GM23338 (cell line): Measurements from ENCODE around the gene BTRC. TPM values are rescaled to one million over a fixed set of nuclear protein-coding genes. Genes with fewer than 3 reads are reported as not detected.

Source experiments
- ATAC-seq: fragments of 200-7000 bp; cut with Tn5 transposase; 3 replicates; pipeline ENCODE4 v1.9.1; 2020
- DNase-seq: peaks from one replicate; pipeline ENCODE4 v3.0.0-alpha.2; 2015; ENCODE audit warnings: low spot score
- H2AFZ ChIP-seq: fragments of 200-600 bp; sonication (generic); 2 replicates; pipeline ENCODE4 v1.8.0; 2016; ENCODE audit warnings: antibody characterized with exemption, mild to moderate bottlenecking, moderate library complexity
- H3F3A ChIP-seq: fragments of 200-600 bp; sonication (generic); replicated peaks from 2 replicates; pipeline ENCODE4 v1.8.0; 2017; ENCODE audit warnings: antibody characterized with exemption, mixed run types, low read depth
- H3K27ac ChIP-seq: fragments of 200-600 bp; sonication (generic); 2 replicates; pipeline ENCODE4 v1.6.1; 2016; ENCODE audit warnings: low read depth
- H3K27me3 ChIP-seq: fragments of 200-600 bp; sonication (generic); 2 replicates; pipeline ENCODE4 v1.8.0; 2016; ENCODE audit warnings: mild to moderate bottlenecking, mixed run types, moderate library complexity; ENCODE audit not compliant: insufficient read depth
- H3K36me3 ChIP-seq: fragments of 200-600 bp; sonication (generic); 2 replicates; pipeline ENCODE4 v1.8.0; 2016; ENCODE audit warnings: mild to moderate bottlenecking; ENCODE audit not compliant: insufficient read depth
- H3K4me1 ChIP-seq: fragments of 200-600 bp; sonication (generic); 2 replicates; pipeline ENCODE4 v1.8.0; 2016; ENCODE audit warnings: mild to moderate bottlenecking, moderate library complexity; ENCODE audit not compliant: insufficient read depth
- H3K4me2 ChIP-seq: fragments of 200-600 bp; sonication (generic); 2 replicates; pipeline ENCODE4 v1.7.1; 2017; ENCODE audit warnings: mixed run types
- H3K4me3 ChIP-seq: fragments of 200-600 bp; sonication (generic); 2 replicates; pipeline ENCODE4 v1.6.1; 2016; ENCODE audit warnings: mixed run types
- H3K79me2 ChIP-seq: fragments of 200-600 bp; sonication (generic); replicated peaks from 2 replicates; pipeline ENCODE4 v1.8.0; 2017; ENCODE audit warnings: mild to moderate bottlenecking; ENCODE audit not compliant: insufficient read depth
- H3K9me2 ChIP-seq: fragments of 200-600 bp; sonication (generic); 2 replicates; pipeline ENCODE4 v1.8.0; 2017; ENCODE audit not compliant: insufficient read depth
- H4K20me1 ChIP-seq: fragments of 200-600 bp; sonication (generic); replicated peaks from 2 replicates; pipeline ENCODE4 v1.8.0; 2017; ENCODE audit warnings: mild to moderate bottlenecking; ENCODE audit not compliant: insufficient read depth
- H3K27ac Mint-ChIP-seq: 2 replicates; pipeline ENCODE4 v1.8.0; 2020; ENCODE audit warnings: inconsistent platforms, mild to moderate bottlenecking, moderate library complexity, mixed read lengths
- H3K27me3 Mint-ChIP-seq: 3 replicates; pipeline ENCODE4 v1.8.0; 2022; ENCODE audit warnings: low read depth, mild to moderate bottlenecking, moderate library complexity, mixed read lengths, inconsistent platforms; ENCODE audit not compliant: insufficient read depth, poor library complexity
- H3K36me3 Mint-ChIP-seq: 3 replicates; pipeline ENCODE4 v1.8.0; 2021; ENCODE audit warnings: low read depth, mild to moderate bottlenecking, inconsistent platforms, moderate library complexity, mixed read lengths
- H3K4me1 Mint-ChIP-seq: 3 replicates; pipeline ENCODE4 v1.8.0; 2020; ENCODE audit warnings: mild to moderate bottlenecking, inconsistent platforms, mixed read lengths
- H3K4me3 Mint-ChIP-seq: 3 replicates; pipeline ENCODE4 v1.8.0; 2021; ENCODE audit warnings: moderate library complexity, mild to moderate bottlenecking, inconsistent platforms, mixed read lengths
- H3K9me3 Mint-ChIP-seq: 3 replicates; pipeline ENCODE4 v1.8.0; 2020; ENCODE audit warnings: moderate library complexity, mild to moderate bottlenecking, inconsistent platforms, mixed read lengths
- NANOG ChIP-seq: IDR thresholded peaks from 2 replicates; pipeline ENCODE4 v1.6.1; 2016; ENCODE audit warnings: antibody characterized with exemption, borderline replicate concordance
- STAT1 ChIP-seq: IDR thresholded peaks from one replicate; pipeline ENCODE4 v1.6.1; 2016; ENCODE audit warnings: antibody characterized with exemption; ENCODE audit not compliant: unreplicated experiment
- polyA plus RNA-seq: library from polyadenylated mRNA; unstranded; fragments of >200 nt; fragmentation: Nextera tagmentation; extraction: Ambion mirVana; gene quantifications from 2 replicates; pipeline ENCODE4 v1.2.1, GENCODE V29; 2016
- total RNA-seq: library from RNA; depleted of rRNA; stranded (reverse); fragments of >200 nt; shearing (Covaris generic); gene quantifications from 2 replicates; pipeline ENCODE4 v1.2.3, GENCODE V29; 2014
- TF ChIP-seq, protein P1 (sequence below): IDR thresholded peaks from one replicate; pipeline ENCODE4 v1.6.1; 2018; ENCODE audit warnings: antibody characterized with exemption; ENCODE audit not compliant: unreplicated experiment
- TF ChIP-seq, protein P2 (sequence below), 2 experiments: fragments of 200-600 bp in 1 of 2; sonication (generic) in 1 of 2; conservative IDR thresholded peaks; 2 replicates each; pipeline versions ENCODE4 v1.5.1 to v1.6.1; 2016 to 2017; ENCODE audit warnings: antibody characterized with exemption in 2 of 2, low read depth in 2 of 2, mild to moderate bottlenecking in 2 of 2, moderate library complexity in 1 of 2
- TF ChIP-seq, protein P3 (sequence below): IDR thresholded peaks from 2 replicates; pipeline ENCODE4 v1.6.1; 2016; ENCODE audit warnings: antibody characterized with exemption
- TF ChIP-seq, protein P4 (sequence below): fragments of 250-450 bp; sonication (Bioruptor Pico); IDR thresholded peaks from 2 replicates; pipeline ENCODE4 v1.5.0; 2020; ENCODE audit warnings: mild to moderate bottlenecking, moderate library complexity

The BTRC gene
- total and polyA plus RNA-seq, 2 experiments from 2014 or later = 10.0 to 17.5 TPM

GRCh38 chr10:101529207-101529606 is 175.2 kb downstream of the BTRC start (continued):
- TF ChIP-seq, protein P1, sequence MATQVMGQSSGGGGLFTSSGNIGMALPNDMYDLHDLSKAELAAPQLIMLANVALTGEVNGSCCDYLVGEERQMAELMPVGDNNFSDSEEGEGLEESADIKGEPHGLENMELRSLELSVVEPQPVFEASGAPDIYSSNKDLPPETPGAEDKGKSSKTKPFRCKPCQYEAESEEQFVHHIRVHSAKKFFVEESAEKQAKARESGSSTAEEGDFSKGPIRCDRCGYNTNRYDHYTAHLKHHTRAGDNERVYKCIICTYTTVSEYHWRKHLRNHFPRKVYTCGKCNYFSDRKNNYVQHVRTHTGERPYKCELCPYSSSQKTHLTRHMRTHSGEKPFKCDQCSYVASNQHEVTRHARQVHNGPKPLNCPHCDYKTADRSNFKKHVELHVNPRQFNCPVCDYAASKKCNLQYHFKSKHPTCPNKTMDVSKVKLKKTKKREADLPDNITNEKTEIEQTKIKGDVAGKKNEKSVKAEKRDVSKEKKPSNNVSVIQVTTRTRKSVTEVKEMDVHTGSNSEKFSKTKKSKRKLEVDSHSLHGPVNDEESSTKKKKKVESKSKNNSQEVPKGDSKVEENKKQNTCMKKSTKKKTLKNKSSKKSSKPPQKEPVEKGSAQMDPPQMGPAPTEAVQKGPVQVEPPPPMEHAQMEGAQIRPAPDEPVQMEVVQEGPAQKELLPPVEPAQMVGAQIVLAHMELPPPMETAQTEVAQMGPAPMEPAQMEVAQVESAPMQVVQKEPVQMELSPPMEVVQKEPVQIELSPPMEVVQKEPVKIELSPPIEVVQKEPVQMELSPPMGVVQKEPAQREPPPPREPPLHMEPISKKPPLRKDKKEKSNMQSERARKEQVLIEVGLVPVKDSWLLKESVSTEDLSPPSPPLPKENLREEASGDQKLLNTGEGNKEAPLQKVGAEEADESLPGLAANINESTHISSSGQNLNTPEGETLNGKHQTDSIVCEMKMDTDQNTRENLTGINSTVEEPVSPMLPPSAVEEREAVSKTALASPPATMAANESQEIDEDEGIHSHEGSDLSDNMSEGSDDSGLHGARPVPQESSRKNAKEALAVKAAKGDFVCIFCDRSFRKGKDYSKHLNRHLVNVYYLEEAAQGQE = no peak
- TF ChIP-seq STAT1 = no peak
- TF ChIP-seq, protein P2, sequence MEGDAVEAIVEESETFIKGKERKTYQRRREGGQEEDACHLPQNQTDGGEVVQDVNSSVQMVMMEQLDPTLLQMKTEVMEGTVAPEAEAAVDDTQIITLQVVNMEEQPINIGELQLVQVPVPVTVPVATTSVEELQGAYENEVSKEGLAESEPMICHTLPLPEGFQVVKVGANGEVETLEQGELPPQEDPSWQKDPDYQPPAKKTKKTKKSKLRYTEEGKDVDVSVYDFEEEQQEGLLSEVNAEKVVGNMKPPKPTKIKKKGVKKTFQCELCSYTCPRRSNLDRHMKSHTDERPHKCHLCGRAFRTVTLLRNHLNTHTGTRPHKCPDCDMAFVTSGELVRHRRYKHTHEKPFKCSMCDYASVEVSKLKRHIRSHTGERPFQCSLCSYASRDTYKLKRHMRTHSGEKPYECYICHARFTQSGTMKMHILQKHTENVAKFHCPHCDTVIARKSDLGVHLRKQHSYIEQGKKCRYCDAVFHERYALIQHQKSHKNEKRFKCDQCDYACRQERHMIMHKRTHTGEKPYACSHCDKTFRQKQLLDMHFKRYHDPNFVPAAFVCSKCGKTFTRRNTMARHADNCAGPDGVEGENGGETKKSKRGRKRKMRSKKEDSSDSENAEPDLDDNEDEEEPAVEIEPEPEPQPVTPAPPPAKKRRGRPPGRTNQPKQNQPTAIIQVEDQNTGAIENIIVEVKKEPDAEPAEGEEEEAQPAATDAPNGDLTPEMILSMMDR (conservative IDR thresholded peaks at IDR 0.05; ENCODE audit: low read depth in 2 of 2) = no peak
- TF ChIP-seq, protein P3, sequence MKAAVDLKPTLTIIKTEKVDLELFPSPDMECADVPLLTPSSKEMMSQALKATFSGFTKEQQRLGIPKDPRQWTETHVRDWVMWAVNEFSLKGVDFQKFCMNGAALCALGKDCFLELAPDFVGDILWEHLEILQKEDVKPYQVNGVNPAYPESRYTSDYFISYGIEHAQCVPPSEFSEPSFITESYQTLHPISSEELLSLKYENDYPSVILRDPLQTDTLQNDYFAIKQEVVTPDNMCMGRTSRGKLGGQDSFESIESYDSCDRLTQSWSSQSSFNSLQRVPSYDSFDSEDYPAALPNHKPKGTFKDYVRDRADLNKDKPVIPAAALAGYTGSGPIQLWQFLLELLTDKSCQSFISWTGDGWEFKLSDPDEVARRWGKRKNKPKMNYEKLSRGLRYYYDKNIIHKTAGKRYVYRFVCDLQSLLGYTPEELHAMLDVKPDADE = no peak

DNA sequence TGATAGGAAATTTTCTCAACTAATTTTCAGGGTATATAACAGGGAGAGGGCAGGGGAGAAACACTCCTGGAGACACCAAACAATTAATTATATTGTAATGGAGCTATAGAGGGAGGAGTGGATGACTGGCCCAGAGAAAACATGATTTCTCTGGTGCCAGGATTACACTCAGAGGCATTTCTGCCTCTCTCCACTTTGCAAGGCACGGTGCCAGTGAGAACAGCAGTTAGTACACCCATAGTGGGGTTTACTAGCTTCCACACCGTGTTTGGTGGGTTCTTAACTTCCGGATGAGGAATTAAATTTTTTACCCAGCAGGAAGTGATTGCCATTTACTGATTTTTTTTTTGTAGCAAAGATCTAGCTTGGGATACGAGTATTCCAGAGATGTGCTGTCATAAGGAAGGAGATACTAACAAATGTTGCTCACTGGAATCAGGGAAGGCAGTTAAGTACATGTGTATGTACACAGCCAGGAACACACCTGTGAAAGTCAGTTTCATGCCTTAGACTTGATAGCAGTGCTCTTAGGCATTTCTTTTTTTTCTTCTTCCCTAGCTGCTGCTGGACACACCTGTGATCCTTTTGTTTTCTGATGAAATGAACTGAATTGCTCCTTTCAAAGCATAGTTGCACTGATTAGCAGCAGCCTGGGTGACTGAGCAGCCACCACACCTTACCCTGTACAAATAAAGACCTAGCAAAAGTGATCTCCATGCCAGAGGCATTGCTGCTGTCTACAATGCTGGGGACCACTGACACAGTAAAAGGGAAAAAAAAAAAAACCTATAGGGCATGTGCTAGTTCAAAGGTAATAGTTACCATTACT is 176.0 kb downstream of the BTRC start:
- ATAC-seq (peak; percentile 26; the same call in 2 of the 3 replicates), DNase-seq (peak; percentile 19)
- Histone ChIP-seq H3K79me2 (no peaks in the 10 kb centered on the region), H3K36me3 (no peaks in the 10 kb centered on the region), H3K4me1 (peaks cover 24% of the 10 kb centered on the region), H3K9me2 (no peaks in the 10 kb centered on the region), H2AFZ (no peak overlapping the region), H3F3A (no peaks in the 10 kb centered on the region), H3K4me2 (peak overlapping the region; percentile 0; the same call in 1 of the 2 replicates), H3K27me3 (no peaks in the 10 kb centered on the region), H4K20me1 (no peaks in the 10 kb centered on the region), H3K4me3 (no peak overlapping the region), H3K27ac (peak overlapping the region; percentile 16; the same call in 1 of the 2 replicates)
- H3K27ac Mint-ChIP-seq = 0 out of 2 replicates have a peak overlapping the region, but pooled peaks have one; percentile 31
- TF ChIP-seq, protein P4, sequence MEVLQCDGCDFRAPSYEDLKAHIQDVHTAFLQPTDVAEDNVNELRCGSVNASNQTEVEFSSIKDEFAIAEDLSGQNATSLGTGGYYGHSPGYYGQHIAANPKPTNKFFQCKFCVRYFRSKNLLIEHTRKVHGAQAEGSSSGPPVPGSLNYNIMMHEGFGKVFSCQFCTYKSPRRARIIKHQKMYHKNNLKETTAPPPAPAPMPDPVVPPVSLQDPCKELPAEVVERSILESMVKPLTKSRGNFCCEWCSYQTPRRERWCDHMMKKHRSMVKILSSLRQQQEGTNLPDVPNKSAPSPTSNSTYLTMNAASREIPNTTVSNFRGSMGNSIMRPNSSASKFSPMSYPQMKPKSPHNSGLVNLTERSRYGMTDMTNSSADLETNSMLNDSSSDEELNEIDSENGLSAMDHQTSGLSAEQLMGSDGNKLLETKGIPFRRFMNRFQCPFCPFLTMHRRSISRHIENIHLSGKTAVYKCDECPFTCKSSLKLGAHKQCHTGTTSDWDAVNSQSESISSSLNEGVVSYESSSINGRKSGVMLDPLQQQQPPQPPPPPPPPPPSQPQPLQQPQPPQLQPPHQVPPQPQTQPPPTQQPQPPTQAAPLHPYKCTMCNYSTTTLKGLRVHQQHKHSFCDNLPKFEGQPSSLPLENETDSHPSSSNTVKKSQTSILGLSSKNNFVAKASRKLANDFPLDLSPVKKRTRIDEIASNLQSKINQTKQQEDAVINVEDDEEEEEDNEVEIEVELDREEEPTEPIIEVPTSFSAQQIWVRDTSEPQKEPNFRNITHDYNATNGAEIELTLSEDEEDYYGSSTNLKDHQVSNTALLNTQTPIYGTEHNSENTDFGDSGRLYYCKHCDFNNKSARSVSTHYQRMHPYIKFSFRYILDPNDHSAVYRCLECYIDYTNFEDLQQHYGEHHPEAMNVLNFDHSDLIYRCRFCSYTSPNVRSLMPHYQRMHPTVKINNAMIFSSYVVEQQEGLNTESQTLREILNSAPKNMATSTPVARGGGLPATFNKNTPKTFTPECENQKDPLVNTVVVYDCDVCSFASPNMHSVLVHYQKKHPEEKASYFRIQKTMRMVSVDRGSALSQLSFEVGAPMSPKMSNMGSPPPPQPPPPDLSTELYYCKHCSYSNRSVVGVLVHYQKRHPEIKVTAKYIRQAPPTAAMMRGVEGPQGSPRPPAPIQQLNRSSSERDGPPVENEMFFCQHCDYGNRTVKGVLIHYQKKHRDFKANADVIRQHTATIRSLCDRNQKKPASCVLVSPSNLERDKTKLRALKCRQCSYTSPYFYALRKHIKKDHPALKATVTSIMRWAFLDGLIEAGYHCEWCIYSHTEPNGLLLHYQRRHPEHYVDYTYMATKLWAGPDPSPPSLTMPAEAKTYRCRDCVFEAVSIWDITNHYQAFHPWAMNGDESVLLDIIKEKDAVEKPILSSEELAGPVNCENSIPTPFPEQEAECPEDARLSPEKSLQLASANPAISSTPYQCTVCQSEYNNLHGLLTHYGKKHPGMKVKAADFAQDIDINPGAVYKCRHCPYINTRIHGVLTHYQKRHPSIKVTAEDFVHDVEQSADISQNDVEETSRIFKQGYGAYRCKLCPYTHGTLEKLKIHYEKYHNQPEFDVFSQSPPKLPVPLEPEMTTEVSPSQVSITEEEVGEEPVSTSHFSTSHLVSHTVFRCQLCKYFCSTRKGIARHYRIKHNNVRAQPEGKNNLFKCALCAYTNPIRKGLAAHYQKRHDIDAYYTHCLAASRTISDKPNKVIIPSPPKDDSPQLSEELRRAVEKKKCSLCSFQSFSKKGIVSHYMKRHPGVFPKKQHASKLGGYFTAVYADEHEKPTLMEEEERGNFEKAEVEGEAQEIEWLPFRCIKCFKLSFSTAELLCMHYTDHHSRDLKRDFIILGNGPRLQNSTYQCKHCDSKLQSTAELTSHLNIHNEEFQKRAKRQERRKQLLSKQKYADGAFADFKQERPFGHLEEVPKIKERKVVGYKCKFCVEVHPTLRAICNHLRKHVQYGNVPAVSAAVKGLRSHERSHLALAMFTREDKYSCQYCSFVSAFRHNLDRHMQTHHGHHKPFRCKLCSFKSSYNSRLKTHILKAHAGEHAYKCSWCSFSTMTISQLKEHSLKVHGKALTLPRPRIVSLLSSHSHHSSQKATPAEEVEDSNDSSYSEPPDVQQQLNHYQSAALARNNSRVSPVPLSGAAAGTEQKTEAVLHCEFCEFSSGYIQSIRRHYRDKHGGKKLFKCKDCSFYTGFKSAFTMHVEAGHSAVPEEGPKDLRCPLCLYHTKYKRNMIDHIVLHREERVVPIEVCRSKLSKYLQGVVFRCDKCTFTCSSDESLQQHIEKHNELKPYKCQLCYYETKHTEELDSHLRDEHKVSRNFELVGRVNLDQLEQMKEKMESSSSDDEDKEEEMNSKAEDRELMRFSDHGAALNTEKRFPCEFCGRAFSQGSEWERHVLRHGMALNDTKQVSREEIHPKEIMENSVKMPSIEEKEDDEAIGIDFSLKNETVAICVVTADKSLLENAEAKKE (CRISPR knock-in tag) = no peak
- TF ChIP-seq NANOG = no peak
- H3K4me3 Mint-ChIP-seq = no peak overlapping the region
- peaks cover 24% of the 10 kb centered on the region for H3K4me1 Mint-ChIP-seq
- H3K9me3 Mint-ChIP-seq = no peaks in the 10 kb centered on the region
- no peaks in the 10 kb centered on the region for H3K36me3 Mint-ChIP-seq
- H3K27me3 Mint-ChIP-seq = no peaks in the 10 kb centered on the region
